HepG2 (cell line): ENCODE results near the gene PRR15L. TPM values are rescaled to one million over a fixed set of nuclear protein-coding genes. Genes with fewer than 3 reads are reported as not detected.

Experiments
- GATAD1 ChIP-seq: IDR thresholded peaks from 2 replicates; pipeline ENCODE4 v1.6.1; 2016; ENCODE audit warnings: missing genetic modification reagents, missing compliant biosample characterization
- GATAD2A ChIP-seq: IDR thresholded peaks from 2 replicates; pipeline ENCODE4 v1.6.1; 2016
- GFI1 ChIP-seq: sonication (generic); formaldehyde crosslinking; IDR thresholded peaks from 2 replicates; pipeline ENCODE4 v1.5.0; 2020; ENCODE audit warnings: missing genetic modification reagents, mild to moderate bottlenecking, borderline replicate concordance
- KMT2A ChIP-seq: sonication (generic); formaldehyde crosslinking; IDR thresholded peaks from 2 replicates; pipeline ENCODE4 v1.4.0; 2020; ENCODE audit warnings: missing genetic modification reagents
- MXD4 ChIP-seq: IDR thresholded peaks from 2 replicates; pipeline ENCODE4 v1.6.1; 2016; ENCODE audit warnings: mild to moderate bottlenecking, missing biosample characterization, missing genetic modification reagents
- TARDBP ChIP-seq: sonication (generic); formaldehyde crosslinking; IDR thresholded peaks from 2 replicates; pipeline ENCODE4 v1.8.0; 2022; ENCODE audit warnings: mild to moderate bottlenecking, missing genetic modification reagents
- ZNF205 ChIP-seq: IDR thresholded peaks from 2 replicates; pipeline ENCODE4 v1.6.1; 2018; ENCODE audit warnings: missing biosample characterization, missing genetic modification reagents
- ZNF274 ChIP-seq: sonication (generic); formaldehyde crosslinking; IDR thresholded peaks from 2 replicates; pipeline ENCODE4 v1.5.1; 2020; ENCODE audit warnings: mild to moderate bottlenecking, missing genetic modification reagents
- polyA plus RNA-seq, 8 experiments: library from polyadenylated mRNA; depleted of rRNA in 3 of 8; stranded (reverse) in 7 of 8; unstranded in 1 of 8; fragments of >200 nt; fragmentation: Illumina TruSeq in 4 of 8; extraction: Trizol in 4 of 8; gene quantifications; 2 replicates each; pipeline versions ENCODE4 v1.2.1 to v1.2.3, GENCODE V29; 2011 to 2016; ENCODE audit warnings: low read depth in 4 of 8, missing spikeins in 1 of 8, mixed read lengths in 1 of 8; ENCODE audit not compliant: insufficient read depth in 1 of 8
- total RNA-seq, 5 experiments: library from RNA; depleted of rRNA; stranded (reverse); fragments of >200 nt; fragmentation: Illumina TruSeq; extraction: Trizol; gene quantifications; 2 replicates each; pipeline ENCODE4 v1.2.3, GENCODE V29; 2016; ENCODE audit warnings: low read depth in 1 of 5
- TF ChIP-seq, protein P1 (sequence below): sonication (generic); formaldehyde crosslinking; IDR thresholded peaks from 2 replicates; pipeline ENCODE4 v1.4.0; 2020; ENCODE audit warnings: mild to moderate bottlenecking, missing genetic modification reagents, borderline replicate concordance
- TF ChIP-seq, protein P2 (sequence below): sonication (generic); formaldehyde crosslinking; IDR thresholded peaks from 2 replicates; pipeline ENCODE4 v1.5.1; 2020; ENCODE audit warnings: mild to moderate bottlenecking, missing genetic modification reagents, borderline replicate concordance
- TF ChIP-seq, protein P3 (sequence below): sonication (generic); formaldehyde crosslinking; IDR thresholded peaks from 2 replicates; pipeline ENCODE4 v1.8.0; 2022; ENCODE audit warnings: low read depth, missing genetic modification reagents
- TF ChIP-seq, protein P4 (sequence below): sonication (generic); formaldehyde crosslinking; IDR thresholded peaks from 2 replicates; pipeline ENCODE4 v1.4.0; 2020; ENCODE audit warnings: mild to moderate bottlenecking, missing genetic modification reagents
- TF ChIP-seq, protein P5 (sequence below): sonication (generic); formaldehyde crosslinking; IDR thresholded peaks from 2 replicates; pipeline ENCODE4 v1.4.0; 2020; ENCODE audit warnings: missing genetic modification reagents

PRR15L gene
- total and polyA plus RNA-seq, 2 of the 13 experiments (the other 11 are each of a cell fraction or from before 2014, with no cell fraction given), result 0.44 to 2.0 TPM

DNA sequence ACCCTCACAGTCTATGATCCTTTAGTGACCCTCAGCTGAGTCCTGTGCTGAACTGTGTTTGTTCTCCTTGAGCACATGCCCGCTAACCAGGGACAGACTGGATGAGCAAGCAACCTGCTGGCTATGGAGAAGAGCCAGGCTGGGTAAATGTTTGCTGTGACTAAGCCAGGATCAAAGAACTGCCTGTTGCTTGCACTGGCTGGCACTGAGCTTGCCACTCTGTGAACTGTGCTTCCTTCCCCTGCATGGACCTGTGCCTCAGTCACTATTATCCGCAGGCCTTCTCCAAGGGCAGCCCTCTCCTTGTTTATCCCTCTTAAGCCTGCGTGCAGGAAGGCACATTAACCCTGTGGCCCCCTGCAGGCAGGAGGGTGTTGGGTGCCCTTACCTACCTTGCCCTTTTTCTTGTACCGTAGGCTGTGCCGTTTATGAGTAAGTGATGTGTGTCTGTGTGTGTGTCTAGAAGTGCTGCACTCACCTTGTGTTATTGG lies 8.9 kb downstream of the PRR15L start (continued):
- TF ChIP-seq, protein P1, sequence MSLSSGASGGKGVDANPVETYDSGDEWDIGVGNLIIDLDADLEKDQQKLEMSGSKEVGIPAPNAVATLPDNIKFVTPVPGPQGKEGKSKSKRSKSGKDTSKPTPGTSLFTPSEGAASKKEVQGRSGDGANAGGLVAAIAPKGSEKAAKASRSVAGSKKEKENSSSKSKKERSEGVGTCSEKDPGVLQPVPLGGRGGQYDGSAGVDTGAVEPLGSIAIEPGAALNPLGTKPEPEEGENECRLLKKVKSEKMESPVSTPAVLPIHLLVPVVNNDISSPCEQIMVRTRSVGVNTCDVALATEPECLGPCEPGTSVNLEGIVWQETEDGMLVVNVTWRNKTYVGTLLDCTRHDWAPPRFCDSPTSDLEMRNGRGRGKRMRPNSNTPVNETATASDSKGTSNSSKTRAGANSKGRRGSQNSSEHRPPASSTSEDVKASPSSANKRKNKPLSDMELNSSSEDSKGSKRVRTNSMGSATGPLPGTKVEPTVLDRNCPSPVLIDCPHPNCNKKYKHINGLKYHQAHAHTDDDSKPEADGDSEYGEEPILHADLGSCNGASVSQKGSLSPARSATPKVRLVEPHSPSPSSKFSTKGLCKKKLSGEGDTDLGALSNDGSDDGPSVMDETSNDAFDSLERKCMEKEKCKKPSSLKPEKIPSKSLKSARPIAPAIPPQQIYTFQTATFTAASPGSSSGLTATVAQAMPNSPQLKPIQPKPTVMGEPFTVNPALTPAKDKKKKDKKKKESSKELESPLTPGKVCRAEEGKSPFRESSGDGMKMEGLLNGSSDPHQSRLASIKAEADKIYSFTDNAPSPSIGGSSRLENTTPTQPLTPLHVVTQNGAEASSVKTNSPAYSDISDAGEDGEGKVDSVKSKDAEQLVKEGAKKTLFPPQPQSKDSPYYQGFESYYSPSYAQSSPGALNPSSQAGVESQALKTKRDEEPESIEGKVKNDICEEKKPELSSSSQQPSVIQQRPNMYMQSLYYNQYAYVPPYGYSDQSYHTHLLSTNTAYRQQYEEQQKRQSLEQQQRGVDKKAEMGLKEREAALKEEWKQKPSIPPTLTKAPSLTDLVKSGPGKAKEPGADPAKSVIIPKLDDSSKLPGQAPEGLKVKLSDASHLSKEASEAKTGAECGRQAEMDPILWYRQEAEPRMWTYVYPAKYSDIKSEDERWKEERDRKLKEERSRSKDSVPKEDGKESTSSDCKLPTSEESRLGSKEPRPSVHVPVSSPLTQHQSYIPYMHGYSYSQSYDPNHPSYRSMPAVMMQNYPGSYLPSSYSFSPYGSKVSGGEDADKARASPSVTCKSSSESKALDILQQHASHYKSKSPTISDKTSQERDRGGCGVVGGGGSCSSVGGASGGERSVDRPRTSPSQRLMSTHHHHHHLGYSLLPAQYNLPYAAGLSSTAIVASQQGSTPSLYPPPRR, result peak; percentile 79
- peak; percentile 53; the same call in 1 of the 2 replicates for TF ChIP-seq GFI1 (CRISPR knock-in tag)
- peak; percentile 16 for TF ChIP-seq ZNF205 (CRISPR knock-in tag)
- TF ChIP-seq KMT2A, result no peak
- TF ChIP-seq, protein P2, sequence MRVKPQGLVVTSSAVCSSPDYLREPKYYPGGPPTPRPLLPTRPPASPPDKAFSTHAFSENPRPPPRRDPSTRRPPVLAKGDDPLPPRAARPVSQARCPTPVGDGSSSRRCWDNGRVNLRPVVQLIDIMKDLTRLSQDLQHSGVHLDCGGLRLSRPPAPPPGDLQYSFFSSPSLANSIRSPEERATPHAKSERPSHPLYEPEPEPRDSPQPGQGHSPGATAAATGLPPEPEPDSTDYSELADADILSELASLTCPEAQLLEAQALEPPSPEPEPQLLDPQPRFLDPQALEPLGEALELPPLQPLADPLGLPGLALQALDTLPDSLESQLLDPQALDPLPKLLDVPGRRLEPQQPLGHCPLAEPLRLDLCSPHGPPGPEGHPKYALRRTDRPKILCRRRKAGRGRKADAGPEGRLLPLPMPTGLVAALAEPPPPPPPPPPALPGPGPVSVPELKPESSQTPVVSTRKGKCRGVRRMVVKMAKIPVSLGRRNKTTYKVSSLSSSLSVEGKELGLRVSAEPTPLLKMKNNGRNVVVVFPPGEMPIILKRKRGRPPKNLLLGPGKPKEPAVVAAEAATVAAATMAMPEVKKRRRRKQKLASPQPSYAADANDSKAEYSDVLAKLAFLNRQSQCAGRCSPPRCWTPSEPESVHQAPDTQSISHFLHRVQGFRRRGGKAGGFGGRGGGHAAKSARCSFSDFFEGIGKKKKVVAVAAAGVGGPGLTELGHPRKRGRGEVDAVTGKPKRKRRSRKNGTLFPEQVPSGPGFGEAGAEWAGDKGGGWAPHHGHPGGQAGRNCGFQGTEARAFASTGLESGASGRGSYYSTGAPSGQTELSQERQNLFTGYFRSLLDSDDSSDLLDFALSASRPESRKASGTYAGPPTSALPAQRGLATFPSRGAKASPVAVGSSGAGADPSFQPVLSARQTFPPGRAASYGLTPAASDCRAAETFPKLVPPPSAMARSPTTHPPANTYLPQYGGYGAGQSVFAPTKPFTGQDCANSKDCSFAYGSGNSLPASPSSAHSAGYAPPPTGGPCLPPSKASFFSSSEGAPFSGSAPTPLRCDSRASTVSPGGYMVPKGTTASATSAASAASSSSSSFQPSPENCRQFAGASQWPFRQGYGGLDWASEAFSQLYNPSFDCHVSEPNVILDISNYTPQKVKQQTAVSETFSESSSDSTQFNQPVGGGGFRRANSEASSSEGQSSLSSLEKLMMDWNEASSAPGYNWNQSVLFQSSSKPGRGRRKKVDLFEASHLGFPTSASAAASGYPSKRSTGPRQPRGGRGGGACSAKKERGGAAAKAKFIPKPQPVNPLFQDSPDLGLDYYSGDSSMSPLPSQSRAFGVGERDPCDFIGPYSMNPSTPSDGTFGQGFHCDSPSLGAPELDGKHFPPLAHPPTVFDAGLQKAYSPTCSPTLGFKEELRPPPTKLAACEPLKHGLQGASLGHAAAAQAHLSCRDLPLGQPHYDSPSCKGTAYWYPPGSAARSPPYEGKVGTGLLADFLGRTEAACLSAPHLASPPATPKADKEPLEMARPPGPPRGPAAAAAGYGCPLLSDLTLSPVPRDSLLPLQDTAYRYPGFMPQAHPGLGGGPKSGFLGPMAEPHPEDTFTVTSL (CRISPR knock-in tag), result peak; percentile 68; the same call in 1 of the 2 replicates
- TF ChIP-seq GATAD2A (CRISPR knock-in tag), result peak; percentile 74
- 0 out of 2 replicates have a peak, but pooled peaks have one; percentile 48 for TF ChIP-seq ZNF274 (CRISPR knock-in tag)
- TF ChIP-seq TARDBP (CRISPR knock-in tag), result 0 out of 2 replicates have a peak, but pooled peaks have one; percentile 7
- peak; percentile 67 for TF ChIP-seq MXD4 (CRISPR knock-in tag)
- TF ChIP-seq, protein P3, sequence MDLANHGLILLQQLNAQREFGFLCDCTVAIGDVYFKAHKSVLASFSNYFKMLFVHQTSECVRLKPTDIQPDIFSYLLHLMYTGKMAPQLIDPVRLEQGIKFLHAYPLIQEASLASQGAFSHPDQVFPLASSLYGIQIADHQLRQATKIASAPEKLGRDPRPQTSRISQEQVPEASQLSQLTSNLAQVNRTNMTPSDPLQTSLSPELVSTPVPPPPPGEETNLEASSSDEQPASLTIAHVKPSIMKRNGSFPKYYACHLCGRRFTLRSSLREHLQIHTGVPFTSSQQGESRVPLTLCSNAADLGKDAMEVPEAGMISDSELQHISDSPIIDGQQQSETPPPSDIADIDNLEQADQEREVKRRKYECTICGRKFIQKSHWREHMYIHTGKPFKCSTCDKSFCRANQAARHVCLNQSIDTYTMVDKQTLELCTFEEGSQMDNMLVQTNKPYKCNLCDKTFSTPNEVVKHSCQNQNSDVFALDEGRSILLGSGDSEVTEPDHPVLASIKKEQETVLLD, result 0 out of 2 replicates have a peak, but pooled peaks have one; percentile 46
- TF ChIP-seq GATAD1 (CRISPR knock-in tag), result peak; percentile 46; the same call in 1 of the 2 replicates
- TF ChIP-seq, protein P4, sequence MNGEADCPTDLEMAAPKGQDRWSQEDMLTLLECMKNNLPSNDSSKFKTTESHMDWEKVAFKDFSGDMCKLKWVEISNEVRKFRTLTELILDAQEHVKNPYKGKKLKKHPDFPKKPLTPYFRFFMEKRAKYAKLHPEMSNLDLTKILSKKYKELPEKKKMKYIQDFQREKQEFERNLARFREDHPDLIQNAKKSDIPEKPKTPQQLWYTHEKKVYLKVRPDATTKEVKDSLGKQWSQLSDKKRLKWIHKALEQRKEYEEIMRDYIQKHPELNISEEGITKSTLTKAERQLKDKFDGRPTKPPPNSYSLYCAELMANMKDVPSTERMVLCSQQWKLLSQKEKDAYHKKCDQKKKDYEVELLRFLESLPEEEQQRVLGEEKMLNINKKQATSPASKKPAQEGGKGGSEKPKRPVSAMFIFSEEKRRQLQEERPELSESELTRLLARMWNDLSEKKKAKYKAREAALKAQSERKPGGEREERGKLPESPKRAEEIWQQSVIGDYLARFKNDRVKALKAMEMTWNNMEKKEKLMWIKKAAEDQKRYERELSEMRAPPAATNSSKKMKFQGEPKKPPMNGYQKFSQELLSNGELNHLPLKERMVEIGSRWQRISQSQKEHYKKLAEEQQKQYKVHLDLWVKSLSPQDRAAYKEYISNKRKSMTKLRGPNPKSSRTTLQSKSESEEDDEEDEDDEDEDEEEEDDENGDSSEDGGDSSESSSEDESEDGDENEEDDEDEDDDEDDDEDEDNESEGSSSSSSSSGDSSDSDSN (CRISPR knock-in tag), result no peak
- TF ChIP-seq, protein P5, sequence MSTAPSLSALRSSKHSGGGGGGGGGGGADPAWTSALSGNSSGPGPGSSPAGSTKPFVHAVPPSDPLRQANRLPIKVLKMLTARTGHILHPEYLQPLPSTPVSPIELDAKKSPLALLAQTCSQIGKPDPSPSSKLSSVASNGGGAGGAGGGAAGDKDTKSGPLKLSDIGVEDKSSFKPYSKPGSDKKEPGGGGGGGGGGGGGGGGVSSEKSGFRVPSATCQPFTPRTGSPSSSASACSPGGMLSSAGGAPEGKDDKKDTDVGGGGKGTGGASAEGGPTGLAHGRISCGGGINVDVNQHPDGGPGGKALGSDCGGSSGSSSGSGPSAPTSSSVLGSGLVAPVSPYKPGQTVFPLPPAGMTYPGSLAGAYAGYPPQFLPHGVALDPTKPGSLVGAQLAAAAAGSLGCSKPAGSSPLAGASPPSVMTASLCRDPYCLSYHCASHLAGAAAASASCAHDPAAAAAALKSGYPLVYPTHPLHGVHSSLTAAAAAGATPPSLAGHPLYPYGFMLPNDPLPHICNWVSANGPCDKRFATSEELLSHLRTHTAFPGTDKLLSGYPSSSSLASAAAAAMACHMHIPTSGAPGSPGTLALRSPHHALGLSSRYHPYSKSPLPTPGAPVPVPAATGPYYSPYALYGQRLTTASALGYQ (CRISPR knock-in tag), result no peak
